BE2C (cell line): ENCODE results near the gene CNGA4.

Experiments
- DNase-seq: peaks from one replicate; pipeline ENCODE4 v3.0.0-alpha.2; 2020
- H3K27me3 ChIP-seq: fragments of 250-450 bp; sonication (Bioruptor Pico); 2 replicates; pipeline ENCODE4 v1.5.1; 2020; ENCODE audit warnings: mild to moderate bottlenecking
- H3K36me3 ChIP-seq: fragments of 250-450 bp; sonication (Bioruptor Pico); 2 replicates; pipeline ENCODE4 v1.5.1; 2020; ENCODE audit warnings: mild to moderate bottlenecking
- H3K4me1 ChIP-seq: fragments of 250-450 bp; sonication (Bioruptor Pico); 2 replicates; pipeline ENCODE4 v1.5.1; 2020
- H3K4me3 ChIP-seq: 2 replicates; pipeline ENCODE4 v1.5.1; 2011; ENCODE audit warnings: low read depth, low read length
- H3K9me3 ChIP-seq: fragments of 250-450 bp; sonication (Bioruptor Pico); 2 replicates; pipeline ENCODE4 v1.5.1; 2020
- TF ChIP-seq, protein P1 (sequence below): IDR thresholded peaks from 2 replicates; pipeline ENCODE4 v1.5.1; 2012; ENCODE audit warnings: mild to moderate bottlenecking, low read depth, low read length

The CNGA4 gene

GRCh38 chr11:6200975-6201374 lies 37.9 kb upstream of the CNGA4 start:
- H3K4me3 ChIP-seq: no peak overlapping the region
- H3K4me1 ChIP-seq: no peaks in the 10 kb centered on the region
- H3K36me3 ChIP-seq: no peaks in the 10 kb centered on the region
- no peak for DNase-seq
- H3K9me3 ChIP-seq: no peaks in the 10 kb centered on the region
- H3K27me3 ChIP-seq: no peaks in the 10 kb centered on the region
- TF ChIP-seq, protein P1, sequence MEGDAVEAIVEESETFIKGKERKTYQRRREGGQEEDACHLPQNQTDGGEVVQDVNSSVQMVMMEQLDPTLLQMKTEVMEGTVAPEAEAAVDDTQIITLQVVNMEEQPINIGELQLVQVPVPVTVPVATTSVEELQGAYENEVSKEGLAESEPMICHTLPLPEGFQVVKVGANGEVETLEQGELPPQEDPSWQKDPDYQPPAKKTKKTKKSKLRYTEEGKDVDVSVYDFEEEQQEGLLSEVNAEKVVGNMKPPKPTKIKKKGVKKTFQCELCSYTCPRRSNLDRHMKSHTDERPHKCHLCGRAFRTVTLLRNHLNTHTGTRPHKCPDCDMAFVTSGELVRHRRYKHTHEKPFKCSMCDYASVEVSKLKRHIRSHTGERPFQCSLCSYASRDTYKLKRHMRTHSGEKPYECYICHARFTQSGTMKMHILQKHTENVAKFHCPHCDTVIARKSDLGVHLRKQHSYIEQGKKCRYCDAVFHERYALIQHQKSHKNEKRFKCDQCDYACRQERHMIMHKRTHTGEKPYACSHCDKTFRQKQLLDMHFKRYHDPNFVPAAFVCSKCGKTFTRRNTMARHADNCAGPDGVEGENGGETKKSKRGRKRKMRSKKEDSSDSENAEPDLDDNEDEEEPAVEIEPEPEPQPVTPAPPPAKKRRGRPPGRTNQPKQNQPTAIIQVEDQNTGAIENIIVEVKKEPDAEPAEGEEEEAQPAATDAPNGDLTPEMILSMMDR: no peak

- no peaks in the 10 kb centered on the region for H3K36me3 ChIP-seq
- TF ChIP-seq, protein P1: no peak
Observed at GRCh38 chr11:6201481-6201880, 37.4 kb upstream of the CNGA4 start.

GRCh38 chr11:6202041-6202440 lies 36.8 kb upstream of the CNGA4 start:
- no peaks in the 10 kb centered on the region for H3K27me3 ChIP-seq
- no peak for DNase-seq
- no peaks in the 10 kb centered on the region for H3K4me1 ChIP-seq
- no peak overlapping the region for H3K4me3 ChIP-seq
- H3K9me3 ChIP-seq: no peaks in the 10 kb centered on the region
- TF ChIP-seq, protein P1: no peak
- no peaks in the 10 kb centered on the region for H3K36me3 ChIP-seq

More at GRCh38 chr11:6201481-6201880, 37.4 kb upstream of the CNGA4 start:
- no peaks in the 10 kb centered on the region for H3K4me1 ChIP-seq
- no peaks in the 10 kb centered on the region for H3K9me3 ChIP-seq
- no peaks in the 10 kb centered on the region for H3K27me3 ChIP-seq
- no peak overlapping the region for H3K4me3 ChIP-seq
- DNase-seq: no peak

DNA sequence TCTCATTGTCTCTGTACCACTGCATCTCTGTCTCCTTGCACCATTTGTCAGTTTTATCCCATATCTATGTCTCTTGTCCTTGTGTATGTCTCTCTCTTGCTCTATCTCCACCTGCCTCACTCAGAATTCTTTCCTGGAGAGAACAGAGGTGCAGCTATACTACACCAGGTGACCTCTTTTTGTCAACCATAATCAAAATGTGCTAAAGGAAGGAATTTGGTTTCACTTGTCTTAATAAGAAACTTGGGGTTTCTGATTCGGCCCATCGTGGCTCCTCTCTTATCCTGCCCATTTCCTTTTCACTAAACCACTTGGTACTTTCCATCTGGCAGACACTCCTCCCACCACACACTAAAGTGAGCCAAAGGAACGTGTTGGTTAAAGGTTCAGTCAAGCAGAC lies 35.6 kb upstream of the CNGA4 start:
- no peak overlapping the region for H3K4me3 ChIP-seq
- TF ChIP-seq, protein P1: no peak
- H3K9me3 ChIP-seq: no peaks in the 10 kb centered on the region
- no peak for DNase-seq
- no peaks in the 10 kb centered on the region for H3K4me1 ChIP-seq
- no peaks in the 10 kb centered on the region for H3K36me3 ChIP-seq
- H3K27me3 ChIP-seq: no peaks in the 10 kb centered on the region

DNA sequence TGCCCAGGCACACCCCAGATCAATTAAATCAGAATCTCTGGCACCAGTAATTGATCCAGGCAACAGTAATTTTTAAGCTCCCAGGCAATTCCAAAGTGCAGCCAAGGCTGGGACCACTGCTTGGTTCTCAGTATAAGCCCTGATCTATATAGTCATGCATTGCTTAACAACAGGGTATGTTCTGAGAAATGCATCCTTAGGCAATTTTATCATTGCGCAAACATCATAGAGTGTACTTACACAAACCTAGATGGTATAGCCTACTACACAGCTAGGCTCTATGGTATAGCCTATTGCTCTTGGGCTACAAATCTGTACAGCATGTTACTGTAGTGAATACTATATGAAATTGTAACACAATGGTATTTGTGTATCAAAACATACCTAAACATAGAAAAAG lies 34.2 kb upstream of the CNGA4 start:
- H3K4me3 ChIP-seq: no peak overlapping the region

GRCh38 chr11:6205366-6205765 lies 33.5 kb upstream of the CNGA4 start, which contains the start of gene C11orf42:
C11orf42 (plus strand) TSS chr11:6205557; CDS start chr11:6205616, 59 bp downstream.
- Histone ChIP-seq H3K9me3 (no peaks in the 10 kb centered on the region), H3K4me1 (no peaks in the 10 kb centered on the region), H3K4me3 (no peak within 1 kb of the TSS), H3K27me3 (no peaks in the 10 kb centered on the region), H3K36me3 (no peaks in the 10 kb centered on the region)
- TF ChIP-seq, protein P1: no peak
- no peak for DNase-seq

More for the DNA sequence above, 34.2 kb upstream of the CNGA4 start:
- H3K4me1 ChIP-seq: no peaks in the 10 kb centered on the region
- no peaks in the 10 kb centered on the region for H3K27me3 ChIP-seq
- no peaks in the 10 kb centered on the region for H3K36me3 ChIP-seq
- no peak for DNase-seq
- no peaks in the 10 kb centered on the region for H3K9me3 ChIP-seq
- TF ChIP-seq, protein P1: no peak
